ENCODE results near the gene STK38.

GRCh38 chr6:36550473-36551000 is 3.3 kb upstream of the STK38 start:
- TF ChIP-seq CTCF (conservative IDR thresholded peaks at IDR 0.05; ENCODE audit: low read length) (no peak), EZH2phosphoT487 (IDR thresholded peaks at IDR 0.05; ENCODE audit: borderline replicate concordance, low read depth, low read length) (no peak)
